GM10266 (cell line): ENCODE data around the gene MEIS3.

ENCODE experiments used
- DNase-seq: peaks from one replicate; pipeline ENCODE4 v3.0.0; 2012; ENCODE audit errors: extremely low spot score
- TF ChIP-seq, protein P1 (sequence below): IDR thresholded peaks from 2 replicates; pipeline ENCODE4 v1.5.1; 2012; ENCODE audit warnings: mild to moderate bottlenecking, low read depth; ENCODE audit not compliant: control insufficient read depth, insufficient read depth; ENCODE audit errors: missing control alignments

MEIS3 gene

DNA sequence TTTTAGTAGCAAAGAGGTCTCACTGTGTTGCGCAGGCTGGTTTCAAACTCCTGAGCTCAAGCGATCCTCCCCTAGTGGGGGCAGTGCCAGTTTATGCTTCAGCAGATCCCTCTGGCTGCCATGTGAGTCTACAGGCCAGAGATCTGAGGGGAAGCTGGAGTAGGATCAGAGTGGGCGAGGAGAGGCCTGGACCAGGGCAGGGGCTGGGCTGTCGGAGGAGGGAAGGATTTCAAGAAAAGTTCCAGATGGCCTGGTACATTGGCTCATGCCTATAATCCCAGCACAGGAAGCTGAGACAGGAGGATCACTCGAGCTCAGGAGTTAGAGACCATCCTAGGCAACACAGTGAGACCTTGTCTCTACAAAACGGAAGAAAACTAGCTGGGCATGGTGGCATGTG, 60.4 kb downstream of the MEIS3 start:
- DNase-seq: no peak
- TF ChIP-seq, protein P1, sequence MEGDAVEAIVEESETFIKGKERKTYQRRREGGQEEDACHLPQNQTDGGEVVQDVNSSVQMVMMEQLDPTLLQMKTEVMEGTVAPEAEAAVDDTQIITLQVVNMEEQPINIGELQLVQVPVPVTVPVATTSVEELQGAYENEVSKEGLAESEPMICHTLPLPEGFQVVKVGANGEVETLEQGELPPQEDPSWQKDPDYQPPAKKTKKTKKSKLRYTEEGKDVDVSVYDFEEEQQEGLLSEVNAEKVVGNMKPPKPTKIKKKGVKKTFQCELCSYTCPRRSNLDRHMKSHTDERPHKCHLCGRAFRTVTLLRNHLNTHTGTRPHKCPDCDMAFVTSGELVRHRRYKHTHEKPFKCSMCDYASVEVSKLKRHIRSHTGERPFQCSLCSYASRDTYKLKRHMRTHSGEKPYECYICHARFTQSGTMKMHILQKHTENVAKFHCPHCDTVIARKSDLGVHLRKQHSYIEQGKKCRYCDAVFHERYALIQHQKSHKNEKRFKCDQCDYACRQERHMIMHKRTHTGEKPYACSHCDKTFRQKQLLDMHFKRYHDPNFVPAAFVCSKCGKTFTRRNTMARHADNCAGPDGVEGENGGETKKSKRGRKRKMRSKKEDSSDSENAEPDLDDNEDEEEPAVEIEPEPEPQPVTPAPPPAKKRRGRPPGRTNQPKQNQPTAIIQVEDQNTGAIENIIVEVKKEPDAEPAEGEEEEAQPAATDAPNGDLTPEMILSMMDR: no peak

DNA sequence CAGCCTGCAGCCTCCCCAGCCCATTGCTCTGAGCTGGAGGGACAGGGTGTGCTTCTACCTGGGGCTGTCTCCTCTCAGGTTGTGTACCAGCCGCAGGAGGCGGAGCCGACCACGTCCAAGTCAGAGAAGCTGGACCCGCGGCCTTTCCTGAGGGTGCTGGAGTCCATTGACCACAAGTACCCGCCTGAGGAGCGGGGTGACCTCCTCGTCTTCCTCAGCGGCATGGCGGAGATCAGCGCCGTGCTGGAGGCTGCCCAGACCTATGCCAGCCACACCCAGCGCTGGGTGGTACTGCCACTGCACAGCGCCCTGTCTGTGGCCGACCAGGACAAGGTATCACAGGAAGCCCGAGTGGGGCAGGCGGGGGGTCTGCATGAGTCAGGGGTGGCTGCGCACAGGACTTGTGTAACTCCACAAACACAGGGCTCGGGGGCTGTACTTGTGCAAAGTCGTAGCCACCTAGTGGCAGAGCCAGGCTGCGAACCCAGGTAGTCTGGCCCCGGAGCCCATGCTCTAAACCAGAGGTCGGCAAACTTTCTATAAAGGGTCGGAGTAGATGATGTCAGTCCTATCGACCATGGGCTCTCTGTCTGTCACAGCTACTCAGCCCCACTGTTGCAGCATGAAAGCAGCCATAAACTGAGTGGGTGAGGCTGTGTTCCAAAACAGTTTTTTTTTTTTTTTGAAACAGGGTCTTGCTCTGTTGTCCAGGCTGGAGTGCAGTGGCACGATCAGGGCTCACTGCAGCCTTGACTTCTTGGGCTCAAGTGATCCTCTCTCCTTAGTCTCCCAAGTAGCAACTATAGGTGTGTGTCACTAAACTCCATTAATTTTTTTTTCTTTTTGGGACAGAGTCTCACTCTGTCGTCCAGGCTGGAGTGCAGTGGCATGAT, 61.3 kb downstream of the MEIS3 start:
- TF ChIP-seq, protein P1: no peak
- DNase-seq: no peak

DNA sequence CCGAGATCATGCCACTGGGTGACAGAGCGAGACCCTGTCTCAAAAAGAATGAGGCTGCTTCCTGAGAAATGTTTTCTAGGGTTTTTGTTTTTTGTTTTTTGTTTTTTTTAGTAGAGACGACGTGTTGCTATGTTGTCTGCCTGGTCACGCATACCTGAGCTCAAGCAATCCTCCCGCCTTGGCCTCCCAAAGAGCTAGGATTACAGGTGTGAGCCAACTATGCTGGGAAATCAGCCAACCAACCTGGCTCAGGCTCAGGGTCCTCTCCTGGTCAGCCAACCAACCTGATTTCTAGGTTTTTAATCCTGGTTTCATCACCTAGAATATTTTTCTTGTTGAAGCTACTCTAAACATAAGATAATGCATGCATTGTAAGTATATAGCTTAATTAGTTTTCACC, 62.4 kb downstream of the MEIS3 start:
- DNase-seq: no peak
- TF ChIP-seq, protein P1: no peak

DNA sequence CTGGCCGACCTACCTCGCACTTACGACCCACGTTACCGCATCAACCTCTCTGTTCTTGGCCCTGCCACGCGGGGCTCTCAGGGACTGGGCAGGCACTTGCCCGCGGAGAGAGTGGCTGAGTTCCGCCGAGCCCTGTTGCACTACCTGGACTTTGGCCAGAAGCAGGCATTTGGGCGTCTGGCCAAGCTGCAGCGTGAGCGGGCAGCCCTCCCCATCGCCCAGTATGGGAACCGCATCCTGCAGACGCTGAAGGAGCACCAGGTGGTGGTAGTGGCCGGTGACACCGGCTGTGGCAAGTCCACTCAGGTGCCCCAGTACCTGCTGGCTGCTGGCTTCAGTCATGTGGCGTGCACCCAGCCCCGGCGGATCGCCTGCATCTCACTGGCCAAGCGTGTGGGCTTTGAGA, 66.0 kb downstream of the MEIS3 start:
- DNase-seq: no peak
- TF ChIP-seq, protein P1: no peak
